GM12878 (cell line): ENCODE measurements around the gene FGF12. TPM values are rescaled to one million over a fixed set of nuclear protein-coding genes. Genes with fewer than 3 reads are reported as not detected.

Experiments
- ATAC-seq: fragments of 200-7000 bp; cut with Tn5 transposase; 3 replicates; pipeline ENCODE4 v1.9.1; 2020; ENCODE audit warnings: mild to moderate bottlenecking, moderate library complexity
- BruUV-seq: library from RNA; stranded (reverse); fragments of 400-500 nt; replicated peaks from 2 replicates; lab custom pipeline; 2021; lab: Mats Ljungman, UMichigan
- CTCF ChIA-PET: fragments of 300-600 bp; sonication (Branson Sonifier 250); formaldehyde crosslinking; extraction: SDS; loops from one replicate; lab custom pipeline; 2021; ENCODE audit warnings: inconsistent platforms; lab: Yijun Ruan, JAX
- POLR2A ChIA-PET: fragments of 350-600 bp; formaldehyde crosslinking; extraction: SDS; loops from one replicate; lab custom pipeline; 2021; ENCODE audit warnings: inconsistent platforms; lab: Charles Lee
- RAD21 ChIA-PET: fragments of 300-600 bp; sonication (Branson Sonifier 250); formaldehyde crosslinking; loops from one replicate; lab custom pipeline; 2023; ENCODE audit warnings: antibody characterized with exemption; ENCODE audit not compliant: unreplicated experiment; lab: Charles Lee
- SMC1A ChIA-PET: fragments of 300-600 bp; sonication (Branson Sonifier 250); formaldehyde crosslinking; loops from one replicate; lab custom pipeline; 2023; ENCODE audit not compliant: unreplicated experiment, uncharacterized antibody; lab: Charles Lee
- DNase-seq: peaks from one replicate; pipeline ENCODE4 v3.0.0-alpha.2; 2011; ENCODE audit warnings: low read depth, low spot score
- FAIRE-seq: peaks from 3 replicates; lab custom pipeline; 2011; peaks lifted over from hg19 to GRCh38; lab: Jason Lieb, UNC
- H2AFZ ChIP-seq: 2 replicates; pipeline ENCODE4 v1.6.0; 2011; ENCODE audit warnings: low read depth, low read length, control low read depth; ENCODE audit not compliant: control insufficient read depth
- H3K27ac ChIP-seq: 2 replicates; pipeline ENCODE4 v1.5.1; 2011; ENCODE audit warnings: control low read depth; ENCODE audit not compliant: control insufficient read depth, insufficient read depth
- H3K27me3 ChIP-seq, 2 experiments: replicated peaks in 1 of 2; 2 replicates each; pipeline versions ENCODE4 v1.6.0 to v1.6.1; 2011; ENCODE audit warnings: low read length in 1 of 2; ENCODE audit not compliant: control insufficient read depth in 2 of 2, insufficient read depth in 2 of 2
- H3K36me3 ChIP-seq, 2 experiments: 2 replicates each; pipeline ENCODE4 v1.5.1; 2011; ENCODE audit warnings: low read length in 1 of 2; ENCODE audit not compliant: control insufficient read depth in 2 of 2, insufficient read depth in 2 of 2
- H3K4me1 ChIP-seq: 2 replicates; pipeline ENCODE4 v1.6.1; 2011; ENCODE audit warnings: mild to moderate bottlenecking, low read length, moderate library complexity, mixed read lengths; ENCODE audit not compliant: control insufficient read depth, insufficient read depth
- H3K4me2 ChIP-seq: 2 replicates; pipeline ENCODE4 v1.6.0; 2011; ENCODE audit warnings: control low read depth; ENCODE audit not compliant: control insufficient read depth, insufficient read depth
- H3K4me3 ChIP-seq: fragments of 200-600 bp; sonication (generic); 2 replicates; pipeline ENCODE4 v1.5.1; 2016
- H3K79me2 ChIP-seq: 2 replicates; pipeline ENCODE4 v1.6.0; 2011; ENCODE audit warnings: low read length; ENCODE audit not compliant: control insufficient read depth, insufficient read depth
- H3K9ac ChIP-seq: 2 replicates; pipeline ENCODE4 v1.8.0; 2011; ENCODE audit warnings: low read length, control low read depth, mixed read lengths; ENCODE audit not compliant: control insufficient read depth, insufficient read depth
- H3K9me3 ChIP-seq: replicated peaks from 3 replicates; pipeline ENCODE4 v1.5.1; 2011; ENCODE audit warnings: mild to moderate bottlenecking, low read length; ENCODE audit not compliant: control insufficient read depth, insufficient read depth
- H4K20me1 ChIP-seq: 2 replicates; pipeline ENCODE4 v1.6.0; 2011; ENCODE audit not compliant: control insufficient read depth, insufficient read depth
- ATF7 ChIP-seq: fragments of 450-650 bp; IDR thresholded peaks from 2 replicates; pipeline ENCODE4 v1.6.1; 2016; ENCODE audit warnings: low read depth, mild to moderate bottlenecking
- BHLHE40 ChIP-seq, 2 experiments: fragments of 450-650 bp in 1 of 2; IDR thresholded peaks; 2 replicates each; pipeline ENCODE4 v1.6.1; 2011 to 2017; ENCODE audit warnings: low read depth in 2 of 2, borderline replicate concordance in 1 of 2, improper control_type of control experiment in 1 of 2, low read length in 1 of 2, mild to moderate bottlenecking in 1 of 2
- CBFB ChIP-seq: IDR thresholded peaks from 2 replicates; pipeline ENCODE4 v1.6.1; 2016; ENCODE audit warnings: antibody characterized with exemption, low read depth
- EZH2 ChIP-seq: IDR thresholded peaks from 2 replicates; pipeline ENCODE4 v1.6.1; 2012; ENCODE audit warnings: low read depth, mild to moderate bottlenecking, control low read depth, inconsistent platforms, low read length, borderline replicate concordance; ENCODE audit not compliant: control insufficient read depth
- SPI1 ChIP-seq: IDR thresholded peaks from 2 replicates; pipeline ENCODE4 v1.6.1; 2011; ENCODE audit warnings: low read depth, mild to moderate bottlenecking, low read length, moderate library complexity, borderline replicate concordance; ENCODE audit not compliant: insufficient read depth
- WGBS: methylation state at CpG from one replicate; pipeline ENCODE4 v1.1.6; 2016; ENCODE audit warnings: low lambda C conversion rate; ENCODE audit not compliant: insufficient replicate concordance, insufficient coverage; ENCODE audit errors: missing lambda C conversion rate; 5-methylcytosine and 5-hydroxymethylcytosine counted together
- in situ Hi-C: fragments of 300-500 bp; cut with MboI; formaldehyde crosslinking; loops from 9 replicates; pipeline ENCODE4 v1.14.3; 2018; ENCODE audit warnings: mixed read lengths
- intact Hi-C: fragments of 100-400 bp; cut with micrococcal nuclease; formaldehyde crosslinking; loops from one replicate; pipeline ENCODE4 v1.14.2; 2022; ENCODE audit not compliant: unreplicated experiment
- polyA plus RNA-seq, 11 experiments: library from polyadenylated mRNA; depleted of rRNA in 4 of 11; unstranded in 6 of 11; stranded (reverse) in 5 of 11; fragments of >200 nt; fragmentation: Nextera tagmentation in 4 of 11; fragmentation: Illumina TruSeq in 1 of 11; extraction: Ambion mirVana in 4 of 11; extraction: Trizol in 1 of 11; gene quantifications; 1 replicate in 1 of 11; 2 replicates in 10 of 11; pipeline versions ENCODE4 v1.2.1 to v1.2.3, GENCODE V29; 2011 to 2016; ENCODE audit warnings: inconsistent platforms in 2 of 11, missing spikeins in 2 of 11, low read depth in 1 of 11
- total RNA-seq, 4 experiments: library from RNA; depleted of rRNA in 3 of 4; stranded (reverse); fragments of >200 nt in 3 of 4; fragmentation: Illumina TruSeq in 1 of 4; extraction: Trizol in 1 of 4; gene quantifications; 2 replicates each; pipeline versions ENCODE4 v1.2.1 to v1.2.3, GENCODE V29; 2013 to 2021
- TF ChIP-seq, protein P1 (sequence below): fragments of 450-650 bp; IDR thresholded peaks from 2 replicates; pipeline ENCODE4 v1.6.1; 2017; ENCODE audit warnings: borderline replicate concordance
- TF ChIP-seq, protein P2 (sequence below): fragments of 450-650 bp; IDR thresholded peaks from 2 replicates; pipeline ENCODE4 v1.6.1; 2018; ENCODE audit warnings: mild to moderate bottlenecking, low read depth, moderate library complexity; ENCODE audit not compliant: partially characterized antibody

The FGF12 gene
- total and polyA plus RNA-seq, 10 of the 15 experiments (the other 5 are each of a cell fraction or from before 2014, with no cell fraction given), result 0.03 to 0.43 (median 0.13) TPM; not detected in 7

DNA sequence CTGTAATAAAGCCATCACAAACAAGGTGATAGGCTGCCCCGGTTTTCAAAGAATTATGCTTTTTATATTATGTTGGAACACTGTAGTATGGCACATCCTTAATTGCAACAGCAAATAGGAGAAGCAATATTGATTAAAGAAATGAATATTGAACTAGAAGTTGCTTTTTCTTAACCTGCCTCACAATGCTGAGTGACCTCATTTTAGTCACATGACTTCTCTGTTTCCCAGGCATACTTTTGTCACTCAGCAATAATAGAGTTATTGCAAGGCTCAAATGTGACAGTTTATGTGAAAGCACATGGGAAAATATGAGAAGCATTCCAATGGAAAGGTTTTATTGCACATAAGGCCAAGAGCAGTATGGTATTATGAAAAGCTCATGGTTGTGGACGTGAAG lies 400.7 kb downstream of the FGF12 start (continued):
- no peak for TF ChIP-seq BHLHE40 (IDR thresholded peaks at IDR 0.05; ENCODE audit: borderline replicate concordance in 1 of 2, low read depth in 2 of 2, low read length in 1 of 2)
- TF ChIP-seq CBFB, result no peak
- TF ChIP-seq EZH2, result no peak
- TF ChIP-seq SPI1, result no peak
- no peak for TF ChIP-seq ATF7
- TF ChIP-seq, protein P1, sequence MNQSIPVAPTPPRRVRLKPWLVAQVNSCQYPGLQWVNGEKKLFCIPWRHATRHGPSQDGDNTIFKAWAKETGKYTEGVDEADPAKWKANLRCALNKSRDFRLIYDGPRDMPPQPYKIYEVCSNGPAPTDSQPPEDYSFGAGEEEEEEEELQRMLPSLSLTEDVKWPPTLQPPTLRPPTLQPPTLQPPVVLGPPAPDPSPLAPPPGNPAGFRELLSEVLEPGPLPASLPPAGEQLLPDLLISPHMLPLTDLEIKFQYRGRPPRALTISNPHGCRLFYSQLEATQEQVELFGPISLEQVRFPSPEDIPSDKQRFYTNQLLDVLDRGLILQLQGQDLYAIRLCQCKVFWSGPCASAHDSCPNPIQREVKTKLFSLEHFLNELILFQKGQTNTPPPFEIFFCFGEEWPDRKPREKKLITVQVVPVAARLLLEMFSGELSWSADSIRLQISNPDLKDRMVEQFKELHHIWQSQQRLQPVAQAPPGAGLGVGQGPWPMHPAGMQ, result no peak

DNA sequence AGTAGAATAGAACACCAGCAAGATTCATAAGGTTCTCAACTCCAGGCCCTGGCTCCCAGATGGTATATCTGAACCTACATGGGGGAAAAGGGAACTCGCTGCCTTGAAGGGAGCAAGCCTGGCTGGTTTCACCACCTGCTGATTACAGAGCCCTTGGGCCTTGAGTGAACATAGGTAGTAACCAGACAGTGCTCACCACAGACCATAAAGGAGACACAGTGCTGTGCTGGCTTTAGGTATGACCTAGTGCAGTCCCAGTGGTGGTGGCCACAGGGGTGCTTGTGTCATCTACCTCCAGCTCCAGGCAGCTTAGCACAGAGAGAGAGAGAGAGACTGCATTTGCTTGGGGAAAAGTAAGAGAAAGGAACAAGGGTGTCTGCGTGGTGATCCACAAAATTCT lies 409.8 kb downstream of the FGF12 start:
- in situ Hi-C loops, result no loop called here

More for the DNA sequence above, 409.8 kb downstream of the FGF12 start:
- RAD21 ChIA-PET, result no interaction called here
- no peaks in the 10 kb centered on the region for H3K9me3 ChIP-seq
- H3K27me3 ChIP-seq, result no peaks in the 10 kb centered on the region
- no peak overlapping the region for H3K4me3 ChIP-seq
- H4K20me1 ChIP-seq, result no peaks in the 10 kb centered on the region
- no peaks in the 10 kb centered on the region for H3K36me3 ChIP-seq
- TF ChIP-seq, protein P2, sequence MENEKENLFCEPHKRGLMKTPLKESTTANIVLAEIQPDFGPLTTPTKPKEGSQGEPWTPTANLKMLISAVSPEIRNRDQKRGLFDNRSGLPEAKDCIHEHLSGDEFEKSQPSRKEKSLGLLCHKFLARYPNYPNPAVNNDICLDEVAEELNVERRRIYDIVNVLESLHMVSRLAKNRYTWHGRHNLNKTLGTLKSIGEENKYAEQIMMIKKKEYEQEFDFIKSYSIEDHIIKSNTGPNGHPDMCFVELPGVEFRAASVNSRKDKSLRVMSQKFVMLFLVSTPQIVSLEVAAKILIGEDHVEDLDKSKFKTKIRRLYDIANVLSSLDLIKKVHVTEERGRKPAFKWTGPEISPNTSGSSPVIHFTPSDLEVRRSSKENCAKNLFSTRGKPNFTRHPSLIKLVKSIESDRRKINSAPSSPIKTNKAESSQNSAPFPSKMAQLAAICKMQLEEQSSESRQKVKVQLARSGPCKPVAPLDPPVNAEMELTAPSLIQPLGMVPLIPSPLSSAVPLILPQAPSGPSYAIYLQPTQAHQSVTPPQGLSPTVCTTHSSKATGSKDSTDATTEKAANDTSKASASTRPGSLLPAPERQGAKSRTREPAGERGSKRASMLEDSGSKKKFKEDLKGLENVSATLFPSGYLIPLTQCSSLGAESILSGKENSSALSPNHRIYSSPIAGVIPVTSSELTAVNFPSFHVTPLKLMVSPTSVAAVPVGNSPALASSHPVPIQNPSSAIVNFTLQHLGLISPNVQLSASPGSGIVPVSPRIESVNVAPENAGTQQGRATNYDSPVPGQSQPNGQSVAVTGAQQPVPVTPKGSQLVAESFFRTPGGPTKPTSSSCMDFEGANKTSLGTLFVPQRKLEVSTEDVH, result no peak
- H3K4me2 ChIP-seq, result no peak overlapping the region
- ATAC-seq, result no peak
- no peak for DNase-seq
- no peak overlapping the region for H3K27ac ChIP-seq
- intact Hi-C loops, result no loop called here
- BruUV-seq, result no TSS peak
- FAIRE-seq, result no peak
- H2AFZ ChIP-seq, result no peak overlapping the region
- no peaks in the 10 kb centered on the region for H3K4me1 ChIP-seq
- SMC1A ChIA-PET, result no interaction called here
- H3K79me2 ChIP-seq, result no peaks in the 10 kb centered on the region
- 10% methylated on average over 2 of the region's 2 CpGs for WGBS
- CTCF ChIA-PET, result no interaction called here
- POLR2A ChIA-PET, result no interaction called here
- H3K9ac ChIP-seq, result no peak overlapping the region
